DOHH2 (cell line): ENCODE results near the gene ARPC4.

Source experiments
- CTCF ChIP-seq: fragments of 200-600 bp; sonication (generic); IDR thresholded peaks from one replicate; pipeline ENCODE4 v1.5.1; 2014; ENCODE audit warnings: antibody characterized with exemption, mild to moderate bottlenecking, low read depth, low read length; ENCODE audit not compliant: poor library complexity, severe bottlenecking
- EZH2phosphoT487 ChIP-seq: fragments of 200-600 bp; sonication (generic); IDR thresholded peaks from 2 replicates; pipeline ENCODE4 v1.6.1; 2017; ENCODE audit warnings: borderline replicate concordance, mild to moderate bottlenecking, antibody characterized with exemption, low read length, moderate library complexity, mixed read lengths

GRCh38 chr3:9780910-9781309, 12.0 kb upstream of the ARPC4 start:
- TF ChIP-seq CTCF (no peak), EZH2phosphoT487 (no peak)
